ENCODE data around the gene TMEM53. TPM values are rescaled to one million over a fixed set of nuclear protein-coding genes. Genes with fewer than 3 reads are reported as not detected.

Gene TMEM53
- total RNA-seq, 1 experiment from 2014 or later = 9.3 TPM

DNA sequence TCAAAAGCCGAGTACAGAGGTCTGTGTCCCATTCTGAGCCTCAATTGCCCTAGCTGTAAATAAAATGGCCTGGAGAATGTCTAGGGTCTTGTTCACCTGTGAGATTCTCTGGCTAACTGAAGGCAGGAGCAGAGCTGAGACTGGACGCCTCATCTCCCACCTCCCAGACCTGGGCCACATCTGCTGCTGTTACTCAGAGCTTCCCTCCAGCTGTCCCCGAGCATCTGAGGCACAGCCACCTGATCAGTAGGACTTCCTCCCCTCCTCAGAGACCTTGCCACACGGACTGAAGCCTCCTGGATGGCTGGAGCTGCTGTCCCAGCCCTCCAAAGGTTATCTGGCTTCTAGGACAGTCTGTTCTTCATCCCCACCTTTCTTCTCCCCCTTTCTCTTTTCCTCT, 62.4 kb downstream of the TMEM53 start:
- no peak for TF ChIP-seq EZH2 (IDR thresholded peaks at IDR 0.05; ENCODE audit: low read length, unreplicated experiment)
- TF ChIP-seq, protein P1, sequence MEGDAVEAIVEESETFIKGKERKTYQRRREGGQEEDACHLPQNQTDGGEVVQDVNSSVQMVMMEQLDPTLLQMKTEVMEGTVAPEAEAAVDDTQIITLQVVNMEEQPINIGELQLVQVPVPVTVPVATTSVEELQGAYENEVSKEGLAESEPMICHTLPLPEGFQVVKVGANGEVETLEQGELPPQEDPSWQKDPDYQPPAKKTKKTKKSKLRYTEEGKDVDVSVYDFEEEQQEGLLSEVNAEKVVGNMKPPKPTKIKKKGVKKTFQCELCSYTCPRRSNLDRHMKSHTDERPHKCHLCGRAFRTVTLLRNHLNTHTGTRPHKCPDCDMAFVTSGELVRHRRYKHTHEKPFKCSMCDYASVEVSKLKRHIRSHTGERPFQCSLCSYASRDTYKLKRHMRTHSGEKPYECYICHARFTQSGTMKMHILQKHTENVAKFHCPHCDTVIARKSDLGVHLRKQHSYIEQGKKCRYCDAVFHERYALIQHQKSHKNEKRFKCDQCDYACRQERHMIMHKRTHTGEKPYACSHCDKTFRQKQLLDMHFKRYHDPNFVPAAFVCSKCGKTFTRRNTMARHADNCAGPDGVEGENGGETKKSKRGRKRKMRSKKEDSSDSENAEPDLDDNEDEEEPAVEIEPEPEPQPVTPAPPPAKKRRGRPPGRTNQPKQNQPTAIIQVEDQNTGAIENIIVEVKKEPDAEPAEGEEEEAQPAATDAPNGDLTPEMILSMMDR (conservative IDR thresholded peaks at IDR 0.05; ENCODE audit: low read depth, low read length) = no peak
- no peak for ATAC-seq
- Histone ChIP-seq H3K4me3 (ENCODE audit: low read length) (no peak overlapping the region), H3K9me3 (ENCODE audit: low read length) (no peaks in the 10 kb centered on the region), H3K9ac (ENCODE audit: low read length) (no peak overlapping the region), H3K27ac (ENCODE audit: low read length) (no peak overlapping the region), H2AFZ (ENCODE audit: low read length) (no peak overlapping the region), H3K4me1 (ENCODE audit: insufficient read depth, low read length) (peaks cover 2% of the 10 kb centered on the region), H3K79me2 (ENCODE audit: low read length) (no peaks in the 10 kb centered on the region), H4K20me1 (ENCODE audit: low read length) (no peaks in the 10 kb centered on the region), H3K9me2 (replicated peaks; ENCODE audit: low read length) (no peaks in the 10 kb centered on the region), H3K4me2 (ENCODE audit: low read length) (no peak overlapping the region), H3F3A (ENCODE audit: low read length, unreplicated experiment) (no peaks in the 10 kb centered on the region), H3K27me3 (ENCODE audit: low read length) (no peaks in the 10 kb centered on the region), H3K36me3 (ENCODE audit: low read depth, low read length) (no peaks in the 10 kb centered on the region)
- BruUV-seq (replicated peaks) = no TSS peak
- DNase-seq = no peak
- intact Hi-C loops (cut with micrococcal nuclease) = no loop called here
- POLR2A ChIA-PET (ENCODE audit: unreplicated experiment) = no interaction called here
- CTCF ChIA-PET = no interaction called here

DNA sequence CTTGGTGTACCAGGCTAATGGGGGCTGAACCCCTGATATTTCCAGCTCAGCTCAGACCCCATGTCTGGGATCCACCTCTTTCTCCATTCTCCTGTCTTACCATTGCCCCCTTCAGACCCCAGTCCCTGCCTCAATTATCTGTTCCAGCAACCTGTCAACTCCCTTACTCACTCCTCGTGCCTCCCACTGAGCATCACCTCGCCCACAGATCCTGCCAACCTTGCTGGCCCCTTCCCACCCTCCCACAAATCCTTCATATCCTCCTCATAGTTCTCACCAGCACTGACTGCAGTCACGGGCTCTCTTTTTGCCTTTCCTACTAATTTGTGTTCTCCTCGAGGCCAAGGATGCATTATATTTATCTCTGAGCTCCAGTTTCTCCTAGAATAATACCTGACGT, 62.9 kb downstream of the TMEM53 start:
- no peak for DNase-seq
- ChIA-PET CTCF (no interaction called here), POLR2A (ENCODE audit: unreplicated experiment) (no interaction called here)

DNA sequence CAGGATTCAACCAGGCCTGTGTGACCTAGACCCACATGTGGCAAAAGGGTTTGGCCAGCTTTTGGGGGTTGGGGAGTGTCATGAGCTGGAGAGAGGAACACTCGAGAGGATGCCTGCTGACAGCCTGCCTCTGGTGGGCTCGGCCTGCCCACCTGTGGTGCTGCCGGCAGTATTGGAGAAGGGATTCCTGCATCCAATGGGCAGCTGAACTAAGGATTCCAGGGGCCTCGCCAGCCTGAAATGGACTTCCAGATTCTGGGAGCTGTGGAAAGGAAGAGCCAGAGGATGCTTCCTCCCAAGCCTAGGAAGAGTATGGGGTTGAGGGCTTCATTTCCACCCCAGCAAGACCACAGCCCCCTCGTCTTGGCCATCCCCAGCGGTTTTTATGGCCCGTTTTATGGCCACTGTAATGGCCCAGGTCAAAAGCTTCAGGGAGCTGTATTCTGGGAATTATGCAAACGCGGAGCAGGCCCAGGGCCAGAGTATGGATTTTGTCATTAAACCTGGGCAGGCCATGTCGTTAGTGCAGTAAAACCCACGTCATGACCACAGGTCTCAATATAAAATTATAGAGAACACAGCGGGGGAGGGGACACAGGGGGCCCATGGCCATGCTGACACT, 63.6 kb downstream of the TMEM53 start:
- no peaks in the 10 kb centered on the region for H4K20me1 ChIP-seq (ENCODE audit: low read length)
- no peaks in the 10 kb centered on the region for H3K36me3 ChIP-seq (ENCODE audit: low read depth, low read length)
- ATAC-seq (no peak), DNase-seq (no peak)
- no peak overlapping the region for H2AFZ ChIP-seq (ENCODE audit: low read length)
- no peaks in the 10 kb centered on the region for H3K9me2 ChIP-seq (replicated peaks; ENCODE audit: low read length)
- no peak overlapping the region for H3K4me3 ChIP-seq (ENCODE audit: low read length)
- BruUV-seq (replicated peaks) = no TSS peak
- POLR2A ChIA-PET (ENCODE audit: unreplicated experiment) = no interaction called here
- H3K4me2 ChIP-seq (ENCODE audit: low read length) = no peak overlapping the region
- H3F3A ChIP-seq (ENCODE audit: low read length, unreplicated experiment) = no peaks in the 10 kb centered on the region
- peaks cover 14% of the 10 kb centered on the region for H3K4me1 ChIP-seq (ENCODE audit: insufficient read depth, low read length)
- no peaks in the 10 kb centered on the region for H3K27me3 ChIP-seq (ENCODE audit: low read length)
- H3K9ac ChIP-seq (ENCODE audit: low read length) = no peak overlapping the region
- no peaks in the 10 kb centered on the region for H3K9me3 ChIP-seq (ENCODE audit: low read length)
- no peak overlapping the region for H3K27ac ChIP-seq (ENCODE audit: low read length)
- intact Hi-C loops (cut with micrococcal nuclease) = no loop called here
- CTCF ChIA-PET = no interaction called here
- H3K79me2 ChIP-seq (ENCODE audit: low read length) = no peaks in the 10 kb centered on the region
- TF ChIP-seq, protein P1 (conservative IDR thresholded peaks at IDR 0.05; ENCODE audit: low read depth, low read length) = no peak
- TF ChIP-seq EZH2phosphoT487 (IDR thresholded peaks at IDR 0.05; ENCODE audit: borderline replicate concordance, low read length) = no peak
- no peak for TF ChIP-seq EZH2 (IDR thresholded peaks at IDR 0.05; ENCODE audit: low read length, unreplicated experiment)

More for the DNA sequence above, 62.9 kb downstream of the TMEM53 start:
- TF ChIP-seq, protein P1 (conservative IDR thresholded peaks at IDR 0.05; ENCODE audit: low read depth, low read length) = no peak
- no peak for TF ChIP-seq EZH2 (IDR thresholded peaks at IDR 0.05; ENCODE audit: low read length, unreplicated experiment)
- no peak for TF ChIP-seq EZH2phosphoT487 (IDR thresholded peaks at IDR 0.05; ENCODE audit: borderline replicate concordance, low read length)
- no peaks in the 10 kb centered on the region for H3K9me2 ChIP-seq (replicated peaks; ENCODE audit: low read length)
- no peaks in the 10 kb centered on the region for H3K27me3 ChIP-seq (ENCODE audit: low read length)
- no peaks in the 10 kb centered on the region for H3K79me2 ChIP-seq (ENCODE audit: low read length)
- no peaks in the 10 kb centered on the region for H3K36me3 ChIP-seq (ENCODE audit: low read depth, low read length)
- intact Hi-C loops (cut with micrococcal nuclease) = no loop called here
- H3K9ac ChIP-seq (ENCODE audit: low read length) = no peak overlapping the region
- no peak overlapping the region for H3K4me3 ChIP-seq (ENCODE audit: low read length)
- no peak overlapping the region for H2AFZ ChIP-seq (ENCODE audit: low read length)
- BruUV-seq (replicated peaks) = no TSS peak
- no peaks in the 10 kb centered on the region for H3F3A ChIP-seq (ENCODE audit: low read length, unreplicated experiment)
- no peaks in the 10 kb centered on the region for H4K20me1 ChIP-seq (ENCODE audit: low read length)
- no peaks in the 10 kb centered on the region for H3K9me3 ChIP-seq (ENCODE audit: low read length)
- no peak overlapping the region for H3K27ac ChIP-seq (ENCODE audit: low read length)
- H3K4me1 ChIP-seq (ENCODE audit: insufficient read depth, low read length) = peaks cover 7% of the 10 kb centered on the region
- H3K4me2 ChIP-seq (ENCODE audit: low read length) = no peak overlapping the region
- ATAC-seq = no peak
